Mesothelial cell of epicardium (in vitro differentiated cells): ENCODE measurements around the gene NFIX. TPM values are rescaled to one million over a fixed set of nuclear protein-coding genes. Genes with fewer than 3 reads are reported as not detected.

Source experiments
- DNase-seq, 2 experiments: peaks; one replicate each; pipeline ENCODE4 v3.0.0; 2021; ENCODE audit warnings: low spot score in 2 of 2; ENCODE audit not compliant: unreplicated experiment in 2 of 2
- H3K27ac Mint-ChIP-seq: 2 replicates; pipeline ENCODE4 v1.8.0; 2021; ENCODE audit warnings: mixed read lengths
- H3K27me3 Mint-ChIP-seq: 2 replicates; pipeline ENCODE4 v1.8.0; 2021; ENCODE audit warnings: low read depth, mixed read lengths
- H3K36me3 Mint-ChIP-seq: 2 replicates; pipeline ENCODE4 v1.8.0; 2021; ENCODE audit warnings: mixed read lengths
- H3K4me1 Mint-ChIP-seq: 2 replicates; pipeline ENCODE4 v1.8.0; 2021; ENCODE audit warnings: mixed read lengths
- H3K4me3 Mint-ChIP-seq: 2 replicates; pipeline ENCODE4 v1.8.0; 2021; ENCODE audit warnings: mild to moderate bottlenecking, moderate library complexity, mixed read lengths
- H3K9me3 Mint-ChIP-seq: 2 replicates; pipeline ENCODE4 v1.8.0; 2021; ENCODE audit warnings: mixed read lengths
- CTCF ChIP-seq: fragments of 200-600 bp; sonication (generic); IDR thresholded peaks from one replicate; pipeline ENCODE4 v1.5.0; 2021; ENCODE audit warnings: antibody characterized with exemption; ENCODE audit not compliant: unreplicated experiment
- total RNA-seq: library from RNA; stranded (reverse); gene quantifications from 3 replicates; pipeline ENCODE4 v1.2.1, GENCODE V29; 2021

The NFIX gene
- total RNA-seq, 1 donor from 2014 or later, result 52.4 TPM

DNA sequence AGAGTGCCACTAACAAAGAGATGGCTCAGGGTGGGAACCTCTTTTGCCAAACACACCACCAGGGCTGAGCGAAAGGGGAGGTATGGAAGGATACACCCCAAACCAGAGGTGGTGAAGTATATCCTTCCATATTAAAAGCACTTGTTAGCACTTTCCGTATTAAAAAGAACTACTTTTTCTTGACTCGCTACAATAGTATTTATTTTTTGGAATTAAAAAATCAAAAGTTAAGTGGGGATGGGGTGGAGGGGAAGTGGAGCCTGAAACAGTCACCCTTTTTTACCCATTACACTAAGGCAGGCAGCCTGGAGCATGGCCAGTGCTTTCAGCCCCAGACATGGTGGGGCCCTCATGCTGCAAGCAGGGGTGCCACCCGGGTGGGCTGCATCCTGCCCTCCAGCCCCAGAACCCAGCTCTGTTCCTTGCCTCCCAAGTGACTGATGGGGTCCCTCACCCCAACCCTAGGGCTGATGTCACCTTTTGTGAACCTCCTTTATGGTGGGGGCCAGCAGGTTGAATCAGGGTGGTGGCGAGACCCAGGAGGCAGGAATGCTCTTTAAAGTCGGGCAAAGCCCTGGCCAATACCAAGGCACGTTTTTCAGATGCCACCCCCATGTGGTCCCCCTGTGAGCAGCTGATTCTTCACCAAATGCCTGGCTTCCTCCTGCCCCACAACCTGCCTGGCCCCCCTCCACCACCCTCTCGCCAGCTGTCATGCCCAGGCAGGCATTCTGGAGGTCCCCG lies 76.3 kb downstream of the NFIX start:
- TF ChIP-seq CTCF, result no peak
- no peak for DNase-seq
- Mint-ChIP-seq H3K4me1 (peaks cover 33% of the 10 kb centered on the region), H3K4me3 (no peak overlapping the region), H3K27ac (no peak overlapping the region), H3K9me3 (no peaks in the 10 kb centered on the region), H3K36me3 (peaks cover 10% of the 10 kb centered on the region), H3K27me3 (peaks cover 58% of the 10 kb centered on the region)

GRCh38 chr19:13072188-13072908 lies 77.1 kb downstream of the NFIX start:
- no peaks in the 10 kb centered on the region for H3K9me3 Mint-ChIP-seq
- peaks cover 32% of the 10 kb centered on the region for H3K4me1 Mint-ChIP-seq
- H3K36me3 Mint-ChIP-seq, result peaks cover 10% of the 10 kb centered on the region
- peaks cover 57% of the 10 kb centered on the region for H3K27me3 Mint-ChIP-seq
- no peak overlapping the region for H3K27ac Mint-ChIP-seq
- DNase-seq, result no peak
- no peak for TF ChIP-seq CTCF
- H3K4me3 Mint-ChIP-seq, result no peak overlapping the region

- no peak overlapping the region for H3K27ac Mint-ChIP-seq
- H3K36me3 Mint-ChIP-seq, result peaks cover 10% of the 10 kb centered on the region
- H3K9me3 Mint-ChIP-seq, result no peaks in the 10 kb centered on the region
- no peak for TF ChIP-seq CTCF
- no peak overlapping the region for H3K4me3 Mint-ChIP-seq
- DNase-seq, result no peak
- peaks cover 55% of the 10 kb centered on the region for H3K27me3 Mint-ChIP-seq
- peaks cover 36% of the 10 kb centered on the region for H3K4me1 Mint-ChIP-seq
These were observed 78.0 kb downstream of the NFIX start for GRCh38 chr19:13073263-13073662.

DNA sequence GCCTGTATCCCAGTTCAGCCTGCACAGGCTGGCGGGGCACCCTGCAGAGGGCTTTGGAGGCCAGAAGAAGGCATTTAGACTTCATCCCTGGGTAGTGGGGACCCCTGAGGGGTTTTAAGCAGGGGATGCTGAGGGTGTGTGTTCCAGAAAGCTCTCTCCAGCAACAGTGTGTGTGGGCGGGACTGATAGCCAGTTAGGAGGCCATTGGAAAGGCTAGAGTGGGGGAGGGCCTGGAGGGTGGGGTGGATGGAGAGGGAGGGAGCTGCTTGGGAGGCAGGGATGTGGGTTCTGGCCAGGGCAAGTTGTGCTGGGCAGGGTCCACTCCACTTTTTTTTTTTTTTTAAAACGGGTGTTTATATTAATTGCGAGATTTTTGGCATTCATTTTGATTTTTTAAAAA lies 79.1 kb downstream of the NFIX start:
- Mint-ChIP-seq H3K27ac (no peak overlapping the region), H3K36me3 (peaks cover 12% of the 10 kb centered on the region), H3K4me3 (no peak overlapping the region), H3K9me3 (no peaks in the 10 kb centered on the region), H3K27me3 (peaks cover 45% of the 10 kb centered on the region), H3K4me1 (peaks cover 33% of the 10 kb centered on the region)
- DNase-seq, result no peak
- no peak for TF ChIP-seq CTCF

DNA sequence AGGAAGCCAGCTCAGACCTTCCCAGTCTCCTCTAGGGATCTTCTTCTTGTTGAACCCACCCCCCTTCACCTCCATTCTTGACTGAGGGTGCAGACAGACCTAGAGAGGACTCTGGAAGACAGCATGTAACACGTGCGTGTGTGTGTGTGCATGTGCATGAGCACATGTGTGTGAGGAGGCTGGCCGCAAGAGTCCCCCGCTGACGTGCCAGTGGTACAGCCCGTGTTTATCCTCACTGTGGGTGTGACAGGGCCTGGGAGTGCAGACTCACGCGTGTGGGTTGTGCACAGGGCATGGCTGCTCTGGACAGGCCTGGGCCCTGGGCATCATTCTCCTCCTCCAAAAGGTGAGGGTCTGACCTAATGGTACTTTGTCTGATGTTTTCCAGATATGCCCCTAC lies 81.0 kb downstream of the NFIX start:
- no peak for TF ChIP-seq CTCF
- Mint-ChIP-seq H3K4me1 (peaks cover 35% of the 10 kb centered on the region), H3K36me3 (peaks cover 12% of the 10 kb centered on the region), H3K27me3 (peaks cover 29% of the 10 kb centered on the region), H3K9me3 (no peaks in the 10 kb centered on the region), H3K27ac (peak overlapping the region; percentile 25), H3K4me3 (no peak overlapping the region)
- DNase-seq, result no peak
